Ramos (cell line): Measurements from ENCODE around the gene KCNAB2.
"Not testable (repeated sequence)": the region's sequence is repeated elsewhere in the genome, so short reads cannot be mapped to it uniquely, and the experiment has no call there.

Experiments used
- in situ Hi-C: fragments of 300-500 bp; cut with MboI; formaldehyde crosslinking; loops from one replicate; pipeline ENCODE4 v1.14.3; 2022; ENCODE audit warnings: low sequenced_read_pairs; ENCODE audit not compliant: unreplicated experiment

The KCNAB2 gene

DNA sequence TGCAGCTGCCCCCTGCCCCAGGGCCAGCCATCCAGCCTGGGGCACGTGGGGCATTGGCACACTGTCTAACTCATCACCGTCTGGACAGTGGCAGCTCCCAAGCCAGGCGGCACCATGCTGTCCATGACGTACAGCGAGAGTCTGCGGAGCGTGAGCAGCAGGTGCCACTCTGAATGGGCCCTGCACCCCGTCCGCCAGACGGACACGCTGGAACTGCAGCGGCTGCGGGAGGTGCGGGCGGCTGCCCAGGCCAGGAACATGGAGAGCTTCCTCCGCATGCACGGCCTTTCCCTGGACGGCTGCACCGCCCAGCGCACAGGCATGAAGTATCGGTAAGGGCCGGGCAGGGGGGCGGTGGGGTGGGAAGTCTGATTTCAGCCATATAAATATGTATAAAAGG is 5.7 kb downstream of the KCNAB2 start:
- in situ Hi-C loops, result no loop called here

- in situ Hi-C loops, result no loop called here
These were observed 7.0 kb downstream of the KCNAB2 start for GRCh38 chr1:6052543-6053205.

GRCh38 chr1:6053206-6053546 is 7.5 kb downstream of the KCNAB2 start:
- in situ Hi-C loops, result no loop called here

GRCh38 chr1:6054596-6054995 is 8.9 kb downstream of the KCNAB2 start:
- in situ Hi-C loops, result no loop called here

DNA sequence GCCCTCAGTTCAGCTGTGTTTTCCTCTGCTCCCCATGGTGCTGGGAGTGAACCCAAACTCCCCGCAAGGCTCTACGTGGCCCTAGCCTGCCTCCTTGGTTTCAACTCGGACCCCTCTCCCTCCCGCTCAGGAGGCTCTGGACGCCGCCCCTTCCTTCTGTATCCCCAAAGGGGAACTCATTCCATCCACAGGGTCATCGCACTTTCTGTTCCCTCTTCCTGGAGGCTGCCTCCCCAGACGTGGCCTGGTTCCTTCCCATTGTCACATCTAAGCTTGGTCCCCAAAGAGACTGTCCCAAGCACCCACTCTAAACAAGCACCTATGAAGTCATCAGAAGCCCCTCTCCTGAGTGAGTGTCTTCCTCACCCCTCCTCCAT is 10.9 kb downstream of the KCNAB2 start:
- in situ Hi-C loops, result no loop called here

DNA sequence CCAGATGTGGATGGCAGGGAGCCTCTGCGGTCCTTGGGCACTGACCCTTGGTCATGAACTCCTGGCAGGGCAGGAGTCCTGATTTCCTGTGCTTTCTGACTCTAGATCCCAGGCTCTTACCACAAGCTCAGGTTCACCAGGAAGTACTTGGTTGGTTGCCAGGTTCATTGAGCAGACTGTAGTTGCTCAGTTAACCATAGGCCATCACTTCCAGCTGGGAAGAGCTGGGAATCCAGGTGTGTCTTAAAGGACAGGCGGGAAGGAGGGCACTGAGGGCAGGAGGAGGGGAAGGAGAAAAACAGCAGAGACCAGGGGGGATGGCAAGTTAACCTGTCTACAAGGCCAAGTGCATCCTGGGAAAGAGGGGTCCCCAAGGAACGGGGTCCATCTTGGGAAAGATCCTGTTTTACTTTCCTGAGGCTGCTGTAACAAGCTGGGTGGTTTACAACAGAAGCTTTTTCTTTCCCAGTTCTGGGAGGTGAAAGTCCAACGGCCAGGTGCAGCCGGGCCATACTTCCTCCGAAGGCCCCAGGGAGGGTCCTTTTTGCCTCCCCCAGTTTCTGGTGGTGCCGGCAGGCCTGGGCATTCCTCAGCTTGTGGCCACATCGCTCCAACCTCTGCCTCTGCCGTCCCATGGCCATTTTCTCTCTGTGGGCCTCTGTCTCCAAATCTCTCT is 11.6 kb downstream of the KCNAB2 start:
- in situ Hi-C loops, result no loop called here

DNA sequence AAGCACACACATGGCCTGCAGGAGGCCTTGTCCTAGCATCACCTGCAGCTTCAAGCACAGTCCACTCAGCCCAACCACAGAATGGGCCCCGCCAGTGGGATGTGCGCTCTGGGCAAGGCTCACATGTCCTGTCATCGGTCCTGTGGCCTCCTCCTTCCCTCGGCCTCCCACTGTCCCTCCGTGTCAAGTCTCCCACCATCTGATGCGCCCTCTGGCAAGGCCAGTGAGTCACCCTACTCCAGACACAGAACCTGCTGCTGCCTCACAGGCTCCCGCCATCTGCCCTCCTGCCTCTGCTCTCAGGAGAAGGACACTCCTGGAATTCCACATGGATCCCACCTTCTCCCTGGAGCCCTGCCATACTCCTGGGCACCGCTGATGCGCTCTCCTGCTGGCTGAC is 14.2 kb downstream of the KCNAB2 start:
- in situ Hi-C loops, result no loop called here

GRCh38 chr1:6062670-6063069 is 17.0 kb downstream of the KCNAB2 start:
- in situ Hi-C loops, result no loop called here

GRCh38 chr1:6063532-6064053 is 17.9 kb downstream of the KCNAB2 start:
- in situ Hi-C loops, result not testable (repeated sequence)

GRCh38 chr1:6065093-6065858 is 19.6 kb downstream of the KCNAB2 start:
- in situ Hi-C loops, result no loop called here

DNA sequence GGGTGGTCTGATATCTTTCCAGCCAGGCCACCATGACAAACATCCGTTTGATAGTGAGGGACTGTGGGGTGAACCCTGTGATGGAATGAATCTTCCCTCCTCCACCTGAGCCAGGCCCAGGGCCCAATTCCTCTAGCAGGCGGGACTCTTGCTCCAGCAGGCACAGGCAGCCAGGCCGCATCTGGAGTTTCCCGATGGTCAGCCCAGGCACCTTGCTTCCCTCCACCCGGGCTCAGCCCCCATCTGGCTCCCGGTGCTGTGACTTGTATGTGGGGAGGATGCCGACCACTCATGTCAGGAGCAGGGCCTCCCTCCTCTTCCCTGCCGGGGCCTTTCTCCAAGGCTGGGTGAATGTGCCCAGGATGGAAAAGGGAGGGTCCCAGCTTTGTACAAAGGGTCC is 21.0 kb downstream of the KCNAB2 start:
- in situ Hi-C loops, result no loop called here

DNA sequence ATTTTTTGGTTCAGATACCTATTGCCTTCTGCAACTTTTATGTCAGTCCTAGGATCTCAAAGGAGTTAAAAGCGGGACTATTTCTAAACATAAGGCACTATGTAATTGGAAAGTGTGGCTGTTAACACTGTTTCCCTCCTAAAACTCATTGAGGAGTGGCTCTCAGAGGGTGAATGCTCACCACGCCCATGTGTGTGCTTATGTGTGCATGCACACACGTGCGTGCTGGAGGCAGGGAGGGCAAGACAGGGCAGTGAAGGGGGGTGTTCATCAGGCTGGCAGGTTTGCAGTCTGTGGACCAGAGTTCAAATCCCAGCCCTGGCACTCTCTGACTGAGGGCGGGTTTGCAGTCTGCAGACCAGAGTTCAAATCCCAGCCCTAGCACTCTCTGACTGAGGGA is 22.4 kb downstream of the KCNAB2 start:
- in situ Hi-C loops, result no loop called here

GRCh38 chr1:6068932-6069331 is 23.2 kb downstream of the KCNAB2 start:
- in situ Hi-C loops, result no loop called here

GRCh38 chr1:6069573-6069972 is 23.9 kb downstream of the KCNAB2 start:
- in situ Hi-C loops, result no loop called here

- in situ Hi-C loops, result no loop called here
These were observed 24.8 kb downstream of the KCNAB2 start for GRCh38 chr1:6070450-6070974.

GRCh38 chr1:6071219-6071618 is 25.5 kb downstream of the KCNAB2 start:
- in situ Hi-C loops, result no loop called here

DNA sequence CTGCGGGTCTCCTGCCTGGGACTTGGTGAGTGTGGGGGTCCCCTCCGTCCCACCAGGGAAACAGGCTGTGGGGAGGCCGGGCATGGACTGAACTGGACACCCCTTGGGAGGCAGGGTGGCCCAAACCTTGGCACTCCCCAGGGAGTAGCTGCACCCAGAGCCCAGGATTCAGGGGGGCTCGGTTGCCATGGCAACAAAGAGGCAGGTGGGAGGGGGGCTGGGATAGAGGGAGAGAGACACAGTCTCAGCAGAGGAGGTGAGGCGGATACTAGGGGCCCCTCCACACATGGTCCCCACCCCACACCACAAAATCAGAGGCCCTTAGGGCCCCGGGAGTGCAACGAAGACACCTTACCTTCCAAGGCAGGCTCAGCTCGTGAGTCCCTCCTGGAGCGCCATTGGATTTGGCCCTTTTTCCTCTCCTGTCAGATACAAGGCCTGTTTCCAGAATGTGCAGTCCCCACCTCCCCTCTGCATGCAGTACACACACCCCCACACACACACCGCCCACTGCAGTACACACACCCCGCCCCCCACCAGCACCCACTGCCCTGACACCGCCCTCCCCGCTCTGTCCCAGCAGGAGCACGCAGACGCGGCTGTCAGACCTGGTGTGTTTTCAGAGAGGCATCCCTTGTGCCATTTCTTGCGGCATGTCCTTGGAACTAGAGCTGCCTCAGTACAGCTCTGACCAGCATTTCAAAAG is 27.2 kb downstream of the KCNAB2 start:
- in situ Hi-C loops, result no loop called here

DNA sequence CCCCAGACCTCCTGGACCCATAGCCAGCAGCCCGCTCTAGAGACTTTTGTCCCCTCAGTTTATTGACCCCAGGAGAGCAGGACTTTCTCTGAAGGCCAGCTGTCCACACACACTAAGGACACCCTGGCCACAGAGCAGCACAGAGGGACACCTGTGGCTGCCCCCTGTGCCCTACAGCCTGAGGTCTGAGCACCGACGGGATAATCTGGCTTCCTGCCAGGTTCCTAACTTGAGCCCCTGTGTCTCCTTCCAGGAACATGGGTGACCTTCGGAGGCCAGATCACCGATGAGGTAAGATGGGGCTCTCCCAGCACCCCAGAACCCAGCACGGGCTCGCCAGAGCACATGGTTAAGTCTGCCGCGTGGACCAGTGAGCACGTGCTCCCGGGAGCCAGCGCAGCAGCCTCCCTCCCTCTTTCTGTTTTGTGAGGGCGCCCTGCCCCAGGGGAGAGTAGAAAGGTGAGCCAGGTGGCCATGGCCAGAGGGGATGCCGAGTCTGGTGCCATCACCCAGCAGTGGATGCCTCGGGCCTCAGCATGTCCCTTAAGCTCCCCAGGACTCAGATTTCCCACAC is 27.9 kb downstream of the KCNAB2 start:
- in situ Hi-C loops, result no loop called here

- in situ Hi-C loops, result no loop called here
These were observed 28.7 kb downstream of the KCNAB2 start for GRCh38 chr1:6074192-6074901.

DNA sequence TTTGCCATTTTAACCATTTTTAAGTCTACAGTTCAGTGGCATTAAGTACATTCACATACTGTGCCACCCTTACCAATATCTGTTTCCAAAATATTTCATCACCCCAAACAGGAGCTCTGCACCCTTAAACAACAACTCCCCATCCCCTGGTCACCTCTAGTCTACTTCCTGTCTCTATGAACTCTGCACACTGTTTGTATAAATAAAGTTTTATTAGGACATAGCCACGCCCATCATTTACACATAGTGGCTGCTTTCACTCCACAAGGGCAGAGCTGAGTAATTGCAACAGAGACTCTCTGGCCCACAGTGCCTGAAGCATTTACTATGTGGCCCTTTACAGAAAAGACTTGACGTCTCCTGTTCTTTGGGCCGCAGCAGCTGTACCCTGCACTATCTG is 30.1 kb downstream of the KCNAB2 start:
- in situ Hi-C loops, result no loop called here
